ENCODE results near the gene UGT1A9.
"Not testable (repeated sequence)": the region's sequence is repeated elsewhere in the genome, so short reads cannot be mapped to it uniquely, and the experiment has no call there.

The UGT1A9 gene

DNA sequence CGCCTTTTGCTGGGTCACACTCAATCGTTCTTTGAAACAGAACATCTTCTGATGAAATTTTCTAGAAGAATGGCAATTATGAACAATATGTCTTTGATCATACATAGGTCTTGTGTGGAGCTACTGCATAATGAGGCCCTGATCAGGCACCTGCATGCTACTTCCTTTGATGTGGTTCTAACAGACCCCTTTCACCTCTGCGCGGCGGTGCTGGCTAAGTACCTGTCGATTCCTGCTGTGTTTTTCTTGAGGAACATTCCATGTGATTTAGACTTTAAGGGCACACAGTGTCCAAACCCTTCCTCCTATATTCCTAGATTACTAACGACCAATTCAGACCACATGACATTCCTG lies 41.5 kb downstream of the UGT1A9 start:
- no peak for FAIRE-seq

DNA sequence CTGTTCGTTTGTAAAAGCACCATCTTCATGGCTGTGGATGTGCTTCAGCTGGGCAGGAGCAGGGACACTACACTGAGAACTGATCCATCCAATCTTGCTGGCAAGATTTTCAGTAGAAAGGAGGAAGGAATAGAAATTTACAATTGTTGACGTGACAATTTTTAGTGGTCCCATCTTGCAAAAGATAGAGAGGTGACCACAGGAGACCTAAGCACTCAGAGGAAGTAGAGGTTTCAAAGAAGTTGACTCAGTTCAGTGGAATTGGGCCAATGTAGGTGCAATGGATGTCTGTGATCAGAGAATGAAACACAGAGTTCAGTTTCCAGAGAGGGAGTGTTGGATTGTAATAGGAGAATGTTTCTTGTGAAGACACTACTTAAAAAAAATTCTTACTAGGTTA lies 42.4 kb downstream of the UGT1A9 start:
- no peak for FAIRE-seq

DNA sequence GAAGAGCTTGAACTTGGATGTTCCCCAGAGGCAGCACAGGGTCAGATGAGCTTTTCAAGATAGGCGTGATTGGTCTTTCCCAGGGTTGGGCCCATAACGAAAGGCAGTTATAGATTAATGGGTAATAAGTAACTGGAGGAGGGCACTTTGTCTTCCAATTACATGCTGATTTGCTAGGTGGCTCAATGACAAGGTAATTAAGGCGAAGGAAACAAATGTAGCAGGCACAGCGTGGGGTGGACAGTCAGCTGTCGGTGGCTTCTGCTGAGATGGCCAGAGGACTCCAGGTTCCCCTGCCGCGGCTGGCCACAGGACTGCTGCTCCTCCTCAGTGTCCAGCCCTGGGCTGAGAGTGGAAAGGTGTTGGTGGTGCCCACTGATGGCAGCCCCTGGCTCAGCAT lies 46.9 kb downstream of the UGT1A9 start, which contains the start of gene UGT1A4:
Gene UGT1A4, plus strand, starts transcription at position 185 of the 400 bp plus-strand sequence. Its CDS starts 85 bp downstream, at position 270.
- no peak for FAIRE-seq

DNA sequence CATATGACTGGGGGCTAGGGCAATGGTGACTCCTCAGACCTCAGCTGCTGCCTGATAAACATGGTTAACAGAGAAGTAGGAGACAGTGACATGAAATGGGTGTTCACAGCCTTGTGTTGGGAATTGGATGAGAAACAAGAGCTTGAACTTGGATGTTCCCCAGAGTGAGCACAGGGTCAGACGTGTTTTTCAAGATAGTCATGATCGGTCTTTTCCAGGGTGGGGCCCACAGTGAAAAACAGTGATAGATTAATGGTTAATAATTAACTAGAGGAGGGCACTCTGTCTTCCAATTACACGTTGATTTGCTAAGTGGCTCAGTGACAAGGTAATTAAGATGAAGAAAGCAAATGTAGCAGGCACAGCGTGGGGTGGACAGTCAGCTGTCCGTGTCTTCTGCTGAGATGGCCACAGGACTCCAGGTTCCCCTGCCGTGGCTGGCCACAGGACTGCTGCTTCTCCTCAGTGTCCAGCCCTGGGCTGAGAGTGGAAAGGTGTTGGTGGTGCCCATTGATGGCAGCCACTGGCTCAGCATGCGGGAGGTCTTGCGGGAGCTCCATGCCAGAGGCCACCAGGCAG lies 57.1 kb downstream of the UGT1A9 start, which contains the start of gene UGT1A3:
Gene UGT1A3, plus strand, starts transcription at position 320 of the 579 bp plus-strand sequence. Its CDS starts 85 bp downstream, at position 405.
- FAIRE-seq = no peak

DNA sequence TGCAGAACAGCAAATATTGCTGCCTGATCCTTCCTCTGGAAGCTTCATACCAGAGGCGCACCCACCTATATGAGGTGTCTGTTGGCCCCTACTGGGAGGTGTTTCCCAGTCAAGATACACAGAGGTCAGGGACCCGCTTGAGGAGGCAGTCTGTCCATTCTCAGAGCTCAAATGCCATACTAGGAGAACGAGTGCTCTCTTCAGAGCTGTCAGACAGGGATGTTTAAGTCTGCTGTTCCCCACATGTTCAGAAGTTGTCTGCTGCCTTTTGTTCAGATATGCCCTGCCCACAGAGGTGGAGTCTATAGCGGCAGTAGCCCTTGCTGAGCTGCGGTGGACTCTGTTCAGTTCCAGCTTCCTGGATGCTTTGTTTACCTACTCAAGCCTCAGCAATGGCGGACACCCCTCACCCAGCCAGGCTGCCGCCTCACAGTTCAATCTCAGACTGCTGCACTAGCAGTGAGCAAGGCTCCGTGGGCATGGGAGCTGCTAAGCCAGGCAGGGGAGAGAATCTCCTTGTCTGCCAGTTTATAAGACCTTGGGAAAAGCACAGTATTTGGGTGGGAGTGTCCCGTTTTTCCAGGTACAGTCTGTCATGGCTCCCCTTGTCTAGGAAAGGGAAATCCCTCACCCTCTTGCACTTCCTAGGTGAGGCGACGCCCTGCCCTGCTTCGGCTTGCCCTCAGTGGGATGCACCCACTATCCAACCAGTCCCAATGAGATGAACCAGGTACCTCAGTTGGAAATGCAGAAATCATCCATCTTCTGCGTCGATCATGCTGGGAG lies 65.4 kb downstream of the UGT1A9 start:
- FAIRE-seq = not testable (repeated sequence)

DNA sequence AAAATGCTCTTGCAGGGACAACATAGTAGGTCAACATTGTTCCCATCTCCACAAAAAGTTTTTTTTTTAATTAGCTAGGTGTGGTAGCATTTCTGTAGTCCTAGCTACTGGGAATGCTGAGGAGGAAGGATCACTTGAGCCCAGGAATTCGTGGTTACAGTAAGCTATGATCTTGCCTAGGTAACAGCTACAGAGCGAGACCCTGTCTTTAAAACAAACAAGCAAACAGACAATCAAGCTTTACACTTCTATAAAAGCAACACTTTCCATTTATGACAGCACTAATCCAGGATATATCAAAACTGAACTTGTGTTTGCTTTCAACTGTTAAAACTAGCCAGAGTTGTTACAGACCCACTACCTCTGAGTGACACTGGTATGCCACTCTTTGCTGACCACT lies 69.2 kb downstream of the UGT1A9 start:
- no peak for FAIRE-seq

DNA sequence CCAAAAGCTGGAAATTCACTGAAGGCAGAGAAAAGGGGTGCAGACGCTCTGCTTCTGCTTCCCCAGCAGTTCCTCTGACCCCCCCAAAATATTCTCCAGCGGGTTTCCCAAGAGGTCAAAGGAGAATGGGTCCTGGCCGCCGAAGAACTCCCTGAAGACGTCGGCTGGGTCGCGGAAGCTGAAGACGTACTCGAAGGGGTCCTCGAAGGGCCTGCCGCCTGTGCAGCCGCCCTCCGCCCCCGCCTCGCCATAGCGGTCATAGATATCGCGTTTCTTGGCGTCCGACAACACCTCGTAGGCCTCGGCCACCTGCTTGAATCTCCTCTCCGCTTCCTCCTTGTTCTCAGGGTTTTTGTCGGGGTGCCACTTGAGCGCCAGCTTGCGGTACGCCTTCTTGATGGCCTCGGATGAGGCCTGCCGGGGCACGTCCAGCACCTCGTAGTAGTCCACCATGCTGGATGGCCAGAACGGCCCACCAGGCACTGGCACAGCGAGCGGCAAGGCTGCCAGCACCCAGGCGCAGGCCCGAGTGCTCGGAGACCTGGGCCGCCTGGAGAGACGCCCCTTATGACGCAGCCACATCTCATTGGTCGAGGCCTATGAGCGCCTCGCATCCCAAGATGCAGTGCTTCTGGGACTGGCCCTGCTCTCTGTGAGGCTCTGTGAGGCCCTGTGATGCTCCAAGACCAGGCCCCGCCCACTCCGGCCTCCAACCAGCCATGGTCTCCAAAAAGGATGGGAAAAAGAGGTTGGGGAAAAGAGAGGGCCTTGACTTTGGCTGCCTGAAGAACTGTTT lies 72.0 kb downstream of the UGT1A9 start:
- no peak for FAIRE-seq

DNA sequence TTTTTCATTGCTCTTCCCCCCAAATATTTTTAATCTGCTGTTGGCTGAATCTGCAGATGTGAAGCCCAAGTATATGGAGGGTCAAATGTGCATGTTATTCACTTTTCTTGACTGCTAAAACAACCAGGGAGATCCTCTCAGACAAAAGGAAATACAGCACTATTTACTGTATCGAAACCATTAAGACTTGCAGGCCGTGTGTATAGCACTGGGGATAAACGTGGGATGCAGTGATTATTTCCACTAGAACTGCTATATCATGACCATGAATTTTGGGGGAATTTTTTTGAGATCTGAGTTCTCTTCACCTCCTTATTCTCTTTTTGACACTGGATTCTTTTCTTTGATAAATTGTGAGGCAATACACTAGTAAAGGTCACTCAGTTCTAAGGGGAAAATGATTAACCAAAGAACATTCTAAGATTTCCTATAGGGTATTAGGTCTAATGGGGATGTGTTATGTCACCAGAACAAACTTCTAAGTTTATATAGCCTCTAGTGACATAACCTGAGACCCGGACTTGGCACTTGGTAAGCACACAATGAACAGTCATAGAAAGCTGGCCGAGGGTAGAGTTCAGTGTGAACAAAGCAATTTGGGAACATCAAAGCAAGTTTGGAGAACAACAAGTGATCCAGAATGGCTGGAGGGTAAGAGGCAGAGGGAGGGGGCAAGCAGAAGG lies 73.5 kb downstream of the UGT1A9 start:
- no peak for FAIRE-seq

DNA sequence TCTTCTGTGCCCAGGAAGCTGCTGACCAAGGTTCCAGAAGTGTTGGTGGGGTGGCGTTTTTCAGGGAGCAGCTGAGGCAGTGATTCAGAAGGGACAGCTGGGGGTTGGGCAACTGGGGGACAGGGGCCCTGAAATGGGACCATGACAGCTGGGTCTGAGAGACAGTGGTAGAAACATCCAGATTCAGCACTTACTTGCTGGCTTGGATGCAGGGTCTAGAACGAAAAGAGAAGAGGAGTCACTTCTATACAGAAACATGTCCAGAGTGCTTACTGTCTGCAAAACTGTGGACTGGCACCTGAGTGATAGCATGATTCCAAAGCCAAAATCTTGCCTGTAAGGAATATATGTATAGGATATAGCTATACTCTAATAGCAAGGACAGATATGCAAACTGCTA lies 74.1 kb downstream of the UGT1A9 start:
- FAIRE-seq = not testable (repeated sequence)

DNA sequence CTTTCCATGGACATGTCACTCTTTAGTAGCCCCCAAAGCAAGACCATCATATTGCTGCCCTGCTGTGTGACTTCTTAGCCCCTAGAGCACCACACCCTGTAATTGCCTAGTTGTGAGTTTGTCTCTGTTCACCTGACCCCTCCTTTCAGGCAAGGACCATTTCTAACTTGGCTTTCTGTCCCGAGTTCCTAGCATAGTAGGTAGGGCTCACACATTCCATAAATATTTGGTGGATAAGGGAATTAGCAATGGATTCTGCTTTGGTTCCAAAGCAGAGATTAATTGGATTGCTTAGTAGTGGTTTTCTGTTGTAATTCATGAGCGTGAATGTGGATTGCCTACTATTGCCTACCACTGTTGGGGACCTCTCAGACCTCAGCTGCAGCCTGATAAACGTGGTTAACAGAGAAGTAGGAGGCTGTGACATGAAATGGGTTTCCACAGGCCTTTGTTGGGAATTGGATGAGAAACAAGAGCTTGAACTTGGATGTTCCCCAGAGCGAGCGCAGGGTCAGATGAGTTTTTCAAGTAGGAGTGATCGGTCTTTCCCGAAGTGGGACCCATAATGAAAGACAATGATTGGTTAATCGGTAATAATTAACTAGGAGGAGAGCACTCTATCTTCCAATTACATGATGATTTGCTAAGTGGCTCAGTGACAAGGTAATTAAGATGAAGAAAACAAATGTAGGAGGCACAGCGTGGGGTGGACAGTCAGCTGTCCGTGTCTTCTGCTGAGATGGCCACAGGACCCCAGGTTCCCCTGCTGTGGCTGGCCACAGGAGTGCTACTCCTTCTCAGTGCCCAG lies 75.0 kb downstream of the UGT1A9 start:
- FAIRE-seq = no peak

DNA sequence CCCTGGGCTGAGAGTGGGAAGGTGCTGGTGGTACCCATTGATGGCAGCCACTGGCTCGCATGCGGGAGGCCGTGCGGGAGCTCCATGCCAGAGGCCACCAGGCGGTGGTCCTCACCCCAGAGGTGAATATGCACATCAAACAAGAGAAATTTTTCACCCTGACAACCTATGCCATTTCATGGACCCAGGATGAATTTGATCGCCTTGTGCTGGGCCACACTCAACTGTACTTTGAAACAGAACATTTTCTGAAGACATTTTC lies 75.5 kb downstream of the UGT1A9 start:
- FAIRE-seq = no peak

DNA sequence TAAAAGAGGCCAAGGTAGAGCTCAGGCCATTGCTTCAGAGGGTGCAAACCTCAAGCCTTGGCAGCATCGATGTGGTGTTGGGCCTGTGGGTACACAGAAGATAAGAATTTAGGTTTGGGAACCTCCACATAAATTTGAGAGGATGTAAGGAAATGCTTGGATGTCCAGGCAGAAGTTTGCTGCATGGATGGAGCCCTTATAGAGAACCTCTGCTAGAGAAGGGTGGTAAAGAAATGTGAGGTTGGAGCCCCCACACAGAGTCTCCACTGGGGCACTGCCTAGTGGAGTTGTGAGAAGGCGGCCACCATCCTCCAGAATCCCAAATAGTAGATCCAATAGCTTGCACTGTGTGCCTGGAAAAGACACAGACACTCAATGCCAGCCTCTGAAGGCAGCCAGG lies 79.0 kb downstream of the UGT1A9 start:
- not testable (repeated sequence) for FAIRE-seq

DNA sequence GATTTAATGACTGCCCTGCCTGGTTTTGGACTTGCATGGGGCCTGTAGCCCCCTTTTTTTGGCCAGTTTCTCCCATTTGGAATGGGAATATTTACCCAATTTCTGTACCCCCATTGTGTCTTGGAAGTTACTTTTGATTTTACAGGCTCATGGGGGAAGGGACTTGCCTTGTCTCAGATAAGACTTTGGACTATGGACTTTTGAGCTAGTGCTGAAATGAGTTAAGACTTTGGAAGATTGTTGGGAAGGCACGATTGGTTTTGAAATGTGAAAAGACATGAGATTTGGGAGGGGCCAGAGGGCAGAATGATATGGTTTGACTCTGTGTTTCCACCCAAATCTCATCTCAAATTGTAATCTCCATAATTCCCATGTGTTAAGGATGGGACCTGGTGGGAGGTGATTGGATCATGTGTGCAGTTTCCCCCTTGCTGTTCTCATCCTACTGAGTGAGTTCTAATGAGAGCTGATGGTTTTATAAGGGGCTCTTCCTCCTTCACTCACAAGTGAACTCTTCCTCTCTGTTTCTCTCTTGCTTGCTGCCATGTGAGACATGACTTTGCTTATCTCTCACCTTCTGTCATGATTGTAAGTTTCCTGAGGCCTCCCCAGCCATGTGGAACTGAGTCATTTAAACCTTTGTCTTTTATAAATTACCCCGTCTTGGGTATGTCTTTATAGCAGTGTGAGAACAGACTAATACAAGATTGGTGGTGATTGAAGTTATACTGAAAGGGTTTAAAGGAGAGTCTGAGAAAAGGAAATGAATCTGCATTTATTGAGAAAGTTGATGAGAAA lies 79.7 kb downstream of the UGT1A9 start:
- not testable (repeated sequence) for FAIRE-seq

DNA sequence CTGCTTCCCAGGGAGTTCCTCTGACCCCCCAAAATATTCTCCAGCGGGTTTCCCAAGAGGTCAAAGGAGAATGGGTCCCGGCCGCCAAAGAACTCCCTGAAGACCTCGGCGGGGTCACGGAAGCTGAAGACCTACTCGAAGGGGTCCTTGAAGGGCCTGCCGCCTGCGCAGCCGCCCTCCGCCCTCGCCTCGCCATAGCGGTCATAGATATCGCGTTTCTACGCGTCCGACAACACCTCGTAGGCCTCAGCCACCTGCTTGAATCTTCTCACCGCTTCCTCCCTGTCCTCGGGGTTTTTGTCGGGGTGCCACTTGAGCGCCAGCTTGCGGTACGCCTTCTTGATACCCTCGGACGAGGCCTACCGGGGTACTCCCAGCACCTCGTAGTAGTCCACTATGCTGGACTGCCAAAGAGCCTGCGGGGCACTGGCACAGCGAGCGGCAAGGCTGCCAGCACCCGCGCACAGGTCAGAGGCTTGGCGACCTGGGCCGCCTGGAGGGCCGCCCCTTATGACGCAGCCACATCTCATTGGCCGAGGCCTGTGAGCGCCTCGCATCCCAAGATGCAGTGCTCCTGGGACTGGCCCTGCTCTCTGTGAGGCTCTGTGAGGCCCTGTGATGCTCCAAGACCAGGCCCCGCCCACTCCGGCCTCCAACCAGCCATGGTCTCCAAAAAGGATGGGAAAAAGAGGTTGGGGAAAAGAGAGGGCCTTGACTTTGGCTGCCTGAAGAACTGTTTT lies 83.3 kb downstream of the UGT1A9 start:
- FAIRE-seq = no peak

DNA sequence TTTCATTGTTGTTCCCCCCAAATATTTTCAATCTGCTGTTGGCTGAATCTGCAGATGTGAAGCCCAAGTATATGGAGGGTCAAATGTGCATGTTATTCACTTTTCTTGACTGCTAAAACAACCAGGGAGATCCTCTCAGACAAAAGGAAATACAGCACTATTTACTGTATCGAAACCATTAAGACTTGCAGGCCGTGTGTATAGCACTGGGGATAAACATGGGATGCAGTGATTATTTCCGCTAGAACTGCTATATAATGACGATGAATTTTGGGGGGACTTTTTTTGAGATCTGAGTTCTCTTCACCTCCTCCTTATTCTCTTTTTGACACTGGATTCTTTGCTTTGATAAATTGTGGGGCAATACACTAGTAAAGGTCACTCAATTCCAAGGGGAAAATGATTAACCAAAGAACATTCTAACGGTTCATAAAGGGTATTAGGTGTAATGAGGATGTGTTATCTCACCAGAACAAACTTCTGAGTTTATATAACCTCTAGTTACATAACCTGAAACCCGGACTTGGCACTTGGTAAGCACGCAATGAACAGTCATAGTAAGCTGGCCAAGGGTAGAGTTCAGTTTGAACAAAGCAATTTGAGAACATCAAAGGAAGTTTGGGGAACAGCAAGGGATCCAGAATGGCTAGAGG lies 84.9 kb downstream of the UGT1A9 start:
- no peak for FAIRE-seq

DNA sequence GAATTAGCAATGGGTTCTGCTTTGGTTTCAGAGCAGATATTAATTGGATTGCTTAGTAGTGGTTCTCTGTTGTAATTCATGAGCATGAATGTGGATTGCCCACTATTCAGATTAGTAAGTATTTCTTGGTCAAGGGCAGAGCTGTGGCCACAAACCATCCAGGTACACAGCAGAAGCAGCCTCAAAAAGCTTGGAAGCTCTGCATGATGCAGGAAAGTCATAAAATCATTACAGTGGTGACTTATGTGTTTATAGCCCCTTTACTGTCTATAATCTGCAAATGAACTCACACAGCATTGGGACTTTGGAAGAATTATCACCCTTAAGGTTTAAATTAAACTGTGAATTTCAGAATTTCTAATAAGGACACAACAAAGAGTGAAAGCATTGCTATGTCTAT lies 86.4 kb downstream of the UGT1A9 start:
- FAIRE-seq = no peak

DNA sequence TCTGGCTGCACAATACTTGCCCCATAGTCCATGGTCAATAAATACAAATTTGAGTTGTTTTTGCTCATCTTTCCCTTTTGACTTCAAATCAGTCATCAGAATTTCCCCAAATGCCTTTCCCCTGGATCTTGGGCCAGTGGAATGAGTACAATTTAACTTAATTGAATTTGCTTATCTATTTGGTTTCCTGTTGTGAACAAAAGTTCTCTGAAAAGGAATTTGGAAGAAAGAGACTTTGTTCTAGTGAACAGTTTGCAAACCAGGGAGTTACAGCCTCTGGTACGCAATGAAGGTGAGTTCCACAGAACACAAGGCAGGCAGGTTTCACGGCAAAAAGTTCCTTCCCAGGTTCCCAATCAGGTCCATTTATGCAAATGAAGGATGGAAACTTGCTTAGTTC lies 87.2 kb downstream of the UGT1A9 start:
- FAIRE-seq = no peak

DNA sequence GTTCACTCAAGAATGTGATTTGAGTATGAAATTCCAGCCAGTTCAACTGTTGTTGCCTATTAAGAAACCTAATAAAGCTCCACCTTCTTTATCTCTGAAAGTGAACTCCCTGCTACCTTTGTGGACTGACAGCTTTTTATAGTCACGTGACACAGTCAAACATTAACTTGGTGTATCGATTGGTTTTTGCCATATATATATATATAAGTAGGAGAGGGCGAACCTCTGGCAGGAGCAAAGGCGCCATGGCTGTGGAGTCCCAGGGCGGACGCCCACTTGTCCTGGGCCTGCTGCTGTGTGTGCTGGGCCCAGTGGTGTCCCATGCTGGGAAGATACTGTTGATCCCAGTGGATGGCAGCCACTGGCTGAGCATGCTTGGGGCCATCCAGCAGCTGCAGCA lies 88.3 kb downstream of the UGT1A9 start, which contains the start of gene UGT1A1:
Gene UGT1A1, plus strand, starts transcription at position 228 of the 400 bp plus-strand sequence. Its CDS starts 18 bp downstream, at position 246.
- no peak for FAIRE-seq

DNA sequence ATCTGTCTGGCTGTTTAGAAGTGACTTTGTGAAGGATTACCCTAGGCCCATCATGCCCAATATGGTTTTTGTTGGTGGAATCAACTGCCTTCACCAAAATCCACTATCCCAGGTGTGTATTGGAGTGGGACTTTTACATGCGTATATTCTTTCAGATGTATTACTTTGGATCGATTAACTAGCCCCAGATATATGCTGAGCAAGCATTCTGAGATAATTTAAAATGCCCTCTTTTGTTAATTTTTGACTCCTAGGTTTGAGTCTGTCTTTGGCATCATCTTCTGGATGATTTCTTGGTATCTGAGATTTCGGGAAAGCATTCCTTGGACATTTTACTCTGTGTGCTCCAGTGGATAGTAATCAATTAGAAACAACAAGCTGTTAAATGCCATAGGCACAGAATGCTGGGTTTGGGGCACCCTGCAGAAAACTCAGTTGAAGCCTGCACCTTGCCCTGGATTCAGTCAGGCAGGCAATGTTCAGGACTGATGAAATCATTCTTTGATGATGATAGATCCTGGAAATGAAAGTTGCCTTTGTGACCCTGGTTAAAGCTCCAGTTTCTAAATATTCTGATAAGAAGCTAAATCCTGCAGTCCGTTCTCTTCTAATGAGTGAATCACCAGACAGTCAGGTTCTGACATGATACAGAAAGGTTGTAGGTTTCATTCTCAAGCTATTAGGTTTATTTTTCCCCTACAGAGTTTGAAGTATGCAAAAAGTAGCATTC lies 89.5 kb downstream of the UGT1A9 start:
- FAIRE-seq = no peak

DNA sequence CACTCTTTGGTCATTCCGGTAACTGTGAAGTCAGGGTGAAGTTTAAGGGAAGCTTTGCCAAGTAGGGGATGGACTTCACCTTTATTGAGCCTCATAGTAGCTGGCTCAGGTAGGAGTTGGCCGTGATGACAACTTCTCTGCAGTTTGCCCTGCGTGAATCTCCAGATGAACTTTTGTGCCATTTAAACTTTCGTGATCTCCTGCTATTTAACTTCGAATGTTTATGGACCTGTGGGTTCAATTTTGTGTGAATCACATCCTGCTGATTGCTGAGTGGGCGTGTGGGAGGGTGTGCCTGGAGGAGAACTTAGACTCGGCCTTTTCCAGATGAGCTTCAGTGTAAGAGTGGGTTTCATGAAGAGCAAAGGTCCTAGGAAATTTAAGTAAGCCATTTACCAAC lies 92.6 kb downstream of the UGT1A9 start:
- FAIRE-seq = no peak

Measured in A204.1 (cell line).